GM12892 (cell line): ENCODE measurements around the gene TMEM163.
"Not testable (repeated sequence)": the region's sequence is repeated elsewhere in the genome, so short reads cannot be mapped to it uniquely, and the experiment has no call there.

Experiments
- DNase-seq: peaks from one replicate; pipeline ENCODE4 v3.0.0; 2011; ENCODE audit not compliant: insufficient read length
- FAIRE-seq: peaks from 2 replicates; lab custom pipeline; 2011; peaks lifted over from hg19 to GRCh38; lab: Jason Lieb, UNC
- POLR2A ChIP-seq: IDR thresholded peaks from 2 replicates; pipeline ENCODE4 v1.6.1; 2011; ENCODE audit warnings: low read depth, low read length, control low read depth
- POLR2AphosphoS5 ChIP-seq: IDR thresholded peaks from 2 replicates; pipeline ENCODE4 v1.6.1; 2011; ENCODE audit warnings: low read depth, low read length, control low read depth
- TAF1 ChIP-seq: IDR thresholded peaks from 2 replicates; pipeline ENCODE4 v1.6.1; 2011; ENCODE audit warnings: low read depth, mild to moderate bottlenecking, control low read depth, low read length, borderline replicate concordance

Gene TMEM163

DNA sequence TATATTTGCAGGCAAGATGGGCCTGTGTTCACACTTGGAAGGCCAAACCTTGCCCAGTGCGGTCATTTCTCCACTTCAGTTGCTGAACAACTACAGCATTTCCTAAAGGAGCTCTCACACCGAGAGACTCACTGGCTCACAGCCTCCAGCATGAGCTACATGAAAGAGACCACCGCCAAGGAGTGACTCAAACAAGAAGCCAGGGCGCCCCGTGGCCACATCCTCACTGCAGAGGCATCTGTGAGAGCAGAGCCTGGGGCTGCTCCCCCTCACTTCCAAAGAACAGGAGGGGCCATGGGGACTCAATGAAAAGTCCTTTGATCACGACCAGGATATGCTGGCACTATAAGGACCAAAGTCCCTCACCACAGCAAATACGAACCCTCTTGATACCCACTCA, 50.0 kb downstream of the TMEM163 start:
- DNase-seq, result no peak
- FAIRE-seq, result no peak
- no peak for TF ChIP-seq POLR2AphosphoS5
- TF ChIP-seq TAF1, result no peak
- no peak for TF ChIP-seq POLR2A

DNA sequence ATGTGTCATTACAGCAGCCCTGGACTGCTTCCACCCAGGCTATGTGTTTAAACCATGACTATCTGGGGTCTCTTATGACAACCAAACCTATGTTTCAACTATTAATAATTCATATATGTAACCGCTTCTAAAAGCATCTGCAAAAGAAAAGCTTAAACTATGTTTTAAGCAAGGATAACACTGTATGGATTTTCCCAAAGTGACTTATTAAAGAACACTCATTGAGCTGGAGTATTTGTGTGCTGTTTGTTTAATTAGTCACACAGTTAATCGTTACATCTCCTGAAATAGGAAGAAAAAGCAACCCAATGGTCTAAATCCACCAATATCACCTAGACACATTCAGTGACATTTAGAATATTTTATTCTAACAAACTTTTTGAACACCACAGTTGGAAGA, 51.3 kb downstream of the TMEM163 start:
- DNase-seq (no peak), FAIRE-seq (no peak)
- TF ChIP-seq POLR2AphosphoS5 (no peak), POLR2A (no peak), TAF1 (no peak)

DNA sequence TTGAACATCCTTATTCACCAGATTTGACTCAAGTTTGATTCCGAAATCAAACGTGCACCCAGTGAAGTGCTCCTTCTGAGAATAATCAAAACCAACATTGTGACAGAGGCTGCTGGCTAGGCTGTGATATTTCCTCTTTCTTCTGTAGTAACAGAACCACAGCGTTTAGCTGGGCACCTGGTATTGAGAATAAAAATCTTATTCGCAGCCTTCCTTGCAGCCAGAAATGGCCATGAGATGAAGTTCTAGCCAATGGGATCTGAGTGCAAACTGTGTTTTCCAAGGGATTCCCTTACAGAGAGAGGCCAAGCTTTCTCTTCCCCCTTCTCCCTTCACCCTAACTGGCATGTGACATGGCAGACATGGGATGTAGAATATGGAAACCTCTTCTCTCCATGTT, 51.7 kb downstream of the TMEM163 start:
- TF ChIP-seq TAF1, result no peak
- no peak for TF ChIP-seq POLR2A
- TF ChIP-seq POLR2AphosphoS5, result no peak
- no peak for DNase-seq
- FAIRE-seq, result no peak

GRCh38 chr2:134665727-134666506, 52.9 kb downstream of the TMEM163 start:
- no peak for FAIRE-seq
- no peak for DNase-seq

DNA sequence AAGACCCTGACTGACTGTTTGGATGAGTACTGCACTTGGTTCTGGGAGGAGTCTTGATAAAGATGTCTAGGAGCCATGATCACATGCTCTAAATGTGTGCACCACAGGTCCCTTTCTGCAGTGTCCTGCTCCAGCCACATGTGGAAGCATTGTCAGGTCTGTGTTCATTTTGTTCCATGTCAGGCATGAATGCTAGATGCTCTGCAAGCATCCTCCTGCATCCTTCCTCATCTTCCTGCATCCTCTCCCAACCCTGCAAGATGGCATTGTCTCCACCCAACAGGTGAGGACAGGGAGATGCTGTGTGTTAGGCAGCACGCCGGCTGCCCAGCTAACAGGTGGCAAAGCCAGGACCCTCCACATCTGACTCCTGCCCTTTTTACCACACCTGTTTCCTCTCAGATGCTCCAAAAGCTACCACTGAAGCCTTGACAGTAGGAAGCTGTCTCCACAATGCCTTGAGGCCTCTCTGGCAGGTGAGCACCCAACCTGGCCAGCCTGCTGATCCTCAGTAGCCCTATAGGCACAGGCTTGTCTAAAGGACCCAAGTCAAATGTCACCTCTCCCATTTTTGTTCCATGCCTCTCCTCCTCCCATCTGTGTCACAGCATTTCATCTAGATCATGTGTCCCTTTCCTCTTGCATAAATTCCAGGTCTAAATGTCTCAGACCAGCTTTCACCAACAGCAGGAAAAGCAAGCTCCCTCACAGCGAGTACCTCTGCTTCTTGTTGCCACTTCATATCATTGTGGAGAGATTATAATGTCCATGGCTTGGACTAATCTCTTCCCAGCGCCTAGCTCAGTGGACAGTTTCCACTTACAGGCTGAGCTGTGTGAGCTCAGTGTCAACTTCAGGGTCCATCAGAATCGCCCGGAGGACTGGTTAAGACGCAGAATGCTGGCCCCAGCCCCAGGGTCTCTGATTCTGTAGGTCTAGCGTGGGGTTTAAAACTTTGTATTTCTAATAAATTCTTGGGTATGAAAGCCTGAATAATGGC, 55.0 kb downstream of the TMEM163 start:
- DNase-seq (no peak), FAIRE-seq (no peak)
- no peak for TF ChIP-seq POLR2A

More at GRCh38 chr2:134665727-134666506, 52.9 kb downstream of the TMEM163 start:
- TF ChIP-seq POLR2AphosphoS5 (no peak), TAF1 (no peak), POLR2A (no peak)

DNA sequence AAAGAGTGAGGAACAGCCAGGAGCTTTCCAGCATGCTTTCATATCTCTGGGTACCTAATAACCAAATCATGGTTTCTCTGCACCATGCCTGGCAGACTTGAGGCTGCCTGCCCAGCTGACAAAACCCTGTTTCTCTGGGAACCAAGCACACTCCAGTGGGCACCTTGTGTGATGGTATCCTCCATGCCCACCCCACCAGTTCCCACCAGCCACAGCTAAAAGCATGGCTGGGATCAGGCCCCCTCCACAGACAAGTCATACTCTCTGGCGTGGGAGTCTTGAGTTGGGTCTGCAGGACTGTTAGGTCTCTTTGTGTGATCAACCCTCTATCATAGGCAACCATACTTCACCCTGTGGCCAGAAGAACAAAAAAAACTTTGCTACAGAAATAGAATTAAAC, 56.0 kb downstream of the TMEM163 start:
- FAIRE-seq (no peak), DNase-seq (no peak)
- TF ChIP-seq TAF1 (no peak), POLR2A (no peak), POLR2AphosphoS5 (no peak)

GRCh38 chr2:134660626-134661402, 58.0 kb downstream of the TMEM163 start:
- FAIRE-seq (no peak), DNase-seq (no peak)
- TF ChIP-seq TAF1 (no peak), POLR2A (no peak), POLR2AphosphoS5 (no peak)

- TF ChIP-seq TAF1, result no peak
- TF ChIP-seq POLR2AphosphoS5, result no peak
- no peak for TF ChIP-seq POLR2A
- no peak for DNase-seq
- FAIRE-seq, result no peak
Measured at GRCh38 chr2:134659724-134660123, 59.1 kb downstream of the TMEM163 start.

DNA sequence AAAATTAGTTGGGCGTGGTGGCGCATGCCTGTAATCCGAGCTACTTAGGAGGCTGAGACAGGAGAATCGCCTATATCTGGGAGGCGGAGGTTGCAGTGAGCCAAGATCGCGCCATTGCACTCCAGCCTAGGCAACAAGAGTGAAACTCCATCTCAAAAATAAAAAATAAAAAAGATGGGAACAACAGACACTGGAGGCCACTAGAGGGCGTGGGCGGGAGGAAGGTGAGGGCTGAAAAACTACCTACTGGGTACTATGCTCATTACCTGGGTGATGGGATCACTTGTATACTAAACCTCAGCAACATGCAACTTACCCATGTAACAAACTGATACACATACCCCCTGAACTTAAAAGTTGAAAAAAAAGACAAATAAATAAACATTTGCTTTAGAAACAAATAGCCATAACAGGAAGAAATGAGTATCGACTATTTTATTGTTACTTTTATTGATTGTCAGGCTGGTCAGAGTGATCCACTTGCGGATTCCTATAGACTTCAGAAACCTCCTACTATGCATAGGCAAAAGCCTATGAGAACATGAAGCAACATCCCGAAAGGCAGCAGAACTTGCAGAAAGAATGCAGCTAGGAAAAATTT, 61.0 kb downstream of the TMEM163 start:
- DNase-seq (no peak), FAIRE-seq (no peak)
- TF ChIP-seq TAF1, result no peak
- TF ChIP-seq POLR2A, result no peak
- TF ChIP-seq POLR2AphosphoS5, result no peak

GRCh38 chr2:134656391-134656790, 62.4 kb downstream of the TMEM163 start:
- not testable (repeated sequence) for DNase-seq, FAIRE-seq

DNA sequence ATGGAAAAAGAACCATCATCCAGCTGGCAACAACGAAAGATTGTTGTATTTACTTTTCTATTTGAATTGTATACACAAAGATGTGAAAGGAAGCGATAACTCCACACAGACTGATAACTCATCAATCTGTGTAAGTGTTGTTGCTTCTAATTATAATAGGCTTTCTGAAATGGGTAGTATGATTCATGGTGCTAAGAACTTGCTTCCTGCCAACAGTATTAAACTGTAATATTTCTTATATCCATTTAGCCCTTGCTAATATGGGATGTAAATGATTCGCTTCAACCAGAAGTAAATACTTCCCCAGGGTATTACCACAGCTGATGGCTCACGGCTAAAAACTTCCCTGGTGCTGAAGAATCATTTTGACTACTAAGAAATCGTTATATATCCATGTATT, 70.2 kb downstream of the TMEM163 start:
- DNase-seq (no peak), FAIRE-seq (no peak)
- TF ChIP-seq POLR2AphosphoS5, result no peak
- TF ChIP-seq POLR2A, result no peak
- TF ChIP-seq TAF1, result no peak

DNA sequence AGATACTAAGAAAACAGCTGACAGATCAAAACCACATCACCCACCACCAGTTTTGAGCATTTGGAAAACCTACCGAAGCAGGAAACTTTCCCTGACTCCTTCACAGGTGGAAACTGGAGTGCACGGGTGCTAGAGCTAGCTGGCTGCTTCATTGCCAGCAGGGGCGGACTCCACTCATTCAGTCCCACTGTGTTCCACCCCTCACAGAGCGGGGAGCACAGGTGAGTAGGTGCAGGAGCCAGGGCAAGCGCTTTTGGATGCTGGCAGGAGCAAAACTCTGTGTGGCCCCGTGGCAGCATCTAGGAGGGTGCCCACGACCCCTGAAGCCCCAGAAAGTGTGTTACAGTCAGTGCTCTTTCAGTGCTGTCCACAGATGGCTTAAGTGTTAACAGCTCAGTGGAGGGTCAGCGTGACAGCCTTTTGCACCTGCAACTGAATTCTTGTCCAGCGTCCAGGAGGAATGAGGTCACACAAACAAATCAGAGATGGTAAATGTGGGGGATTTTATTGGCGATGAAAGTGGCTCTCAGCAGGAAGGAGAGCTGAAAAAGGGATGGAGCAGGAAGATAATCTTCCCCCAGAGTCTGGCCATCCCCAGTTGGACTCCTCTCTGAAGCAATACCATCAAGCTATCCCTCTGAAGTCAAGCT, 71.1 kb downstream of the TMEM163 start:
- TF ChIP-seq POLR2AphosphoS5, result no peak
- FAIRE-seq, result no peak
- DNase-seq, result no peak
